Measurements from ENCODE around the gene ADGRL3. TPM values are rescaled to one million over a fixed set of nuclear protein-coding genes. Genes with fewer than 3 reads are reported as not detected.
"Not testable (repeated sequence)": the region's sequence is repeated elsewhere in the genome, so short reads cannot be mapped to it uniquely, and the experiment has no call there.

Gene ADGRL3
- total and polyA plus RNA-seq, 2 donors (not counting 1 experiment from before 2014, with no cell fraction given): under 0.01 to 0.05 TPM

GRCh38 chr4:61638591-61638990 is 438.5 kb downstream of the ADGRL3 start:
- H3K27me3 ChIP-seq (ENCODE audit: control insufficient read depth, insufficient read depth, low read length): no peaks in the 10 kb centered on the region
- no peak overlapping the region for H3K4me3 ChIP-seq (replicated peaks in 1 of 4; ENCODE audit: control extremely low read depth in 1 of 4, insufficient read depth in 1 of 4, low read depth in 3 of 4, low read length in 4 of 4)
- H4K20me1 ChIP-seq (ENCODE audit: control insufficient read depth, extremely low read depth, insufficient read depth, low read length): no peaks in the 10 kb centered on the region
- no peaks in the 10 kb centered on the region for H3K9me3 ChIP-seq (ENCODE audit: control insufficient read depth, insufficient read depth, low read depth, low read length)
- TF ChIP-seq EZH2 (IDR thresholded peaks at IDR 0.05; ENCODE audit: low read length, missing control alignments): no peak
- TF ChIP-seq CTCF (conservative IDR thresholded peaks at IDR 0.05 in 1 of 2, IDR thresholded peaks at IDR 0.05 in 1 of 2; ENCODE audit: low read depth in 1 of 2, low read length in 2 of 2): no peak
- no peak overlapping the region for H3K9ac ChIP-seq (ENCODE audit: insufficient read depth, low read length)
- H3K79me2 ChIP-seq (ENCODE audit: control insufficient read depth, insufficient read depth, low read length): no peaks in the 10 kb centered on the region
- peak; percentile 69 to 89 for DNase-seq (ENCODE audit: low read depth in 2 of 2)
- no peaks in the 10 kb centered on the region for H3K4me1 ChIP-seq (ENCODE audit: control insufficient read depth, extremely low read depth, insufficient read depth, low read length)
- no peak overlapping the region for H3K27ac ChIP-seq (ENCODE audit: insufficient read depth, low read length)
- H3K36me3 ChIP-seq (ENCODE audit: control insufficient read depth, insufficient read depth, low read length): no peaks in the 10 kb centered on the region
- H3K4me2 ChIP-seq (ENCODE audit: extremely low read depth, insufficient read depth, low read length): no peak overlapping the region
- no peak overlapping the region for H2AFZ ChIP-seq (ENCODE audit: low read length)

GRCh38 chr4:61646746-61647350 is 446.7 kb downstream of the ADGRL3 start:
- H3K4me3 ChIP-seq (replicated peaks in 1 of 4; ENCODE audit: control extremely low read depth in 1 of 4, insufficient read depth in 1 of 4, low read depth in 3 of 4, low read length in 4 of 4); H3K27me3 ChIP-seq (ENCODE audit: control insufficient read depth, insufficient read depth, low read length); H3K9me3 ChIP-seq (ENCODE audit: control insufficient read depth, insufficient read depth, low read depth, low read length); H4K20me1 ChIP-seq (ENCODE audit: control insufficient read depth, extremely low read depth, insufficient read depth, low read length); H3K9ac ChIP-seq (ENCODE audit: insufficient read depth, low read length); H3K36me3 ChIP-seq (ENCODE audit: control insufficient read depth, insufficient read depth, low read length); H3K4me1 ChIP-seq (ENCODE audit: control insufficient read depth, extremely low read depth, insufficient read depth, low read length); H2AFZ ChIP-seq (ENCODE audit: low read length); DNase-seq (ENCODE audit: low read depth in 2 of 2); H3K27ac ChIP-seq (ENCODE audit: insufficient read depth, low read length); H3K4me2 ChIP-seq (ENCODE audit: extremely low read depth, insufficient read depth, low read length); H3K79me2 ChIP-seq (ENCODE audit: control insufficient read depth, insufficient read depth, low read length): not testable (repeated sequence)

- TF ChIP-seq CTCF (conservative IDR thresholded peaks at IDR 0.05 in 1 of 2, IDR thresholded peaks at IDR 0.05 in 1 of 2; ENCODE audit: low read depth in 1 of 2, low read length in 2 of 2) (no peak), EZH2 (IDR thresholded peaks at IDR 0.05; ENCODE audit: low read length, missing control alignments) (no peak)
- no peaks in the 10 kb centered on the region for H3K79me2 ChIP-seq (ENCODE audit: control insufficient read depth, insufficient read depth, low read length)
- H2AFZ ChIP-seq (ENCODE audit: low read length): no peak overlapping the region
- no peak overlapping the region for H3K4me3 ChIP-seq (replicated peaks in 1 of 4; ENCODE audit: control extremely low read depth in 1 of 4, insufficient read depth in 1 of 4, low read depth in 3 of 4, low read length in 4 of 4)
- H3K4me2 ChIP-seq (ENCODE audit: extremely low read depth, insufficient read depth, low read length): no peak overlapping the region
- H3K36me3 ChIP-seq (ENCODE audit: control insufficient read depth, insufficient read depth, low read length): no peaks in the 10 kb centered on the region
- no peaks in the 10 kb centered on the region for H4K20me1 ChIP-seq (ENCODE audit: control insufficient read depth, extremely low read depth, insufficient read depth, low read length)
- H3K27ac ChIP-seq (ENCODE audit: insufficient read depth, low read length): no peak overlapping the region
- H3K9me3 ChIP-seq (ENCODE audit: control insufficient read depth, insufficient read depth, low read depth, low read length): no peaks in the 10 kb centered on the region
- no peaks in the 10 kb centered on the region for H3K27me3 ChIP-seq (ENCODE audit: control insufficient read depth, insufficient read depth, low read length)
- DNase-seq (ENCODE audit: low read depth in 2 of 2): peak in 1 of 2 donors; percentile 10
- no peak overlapping the region for H3K9ac ChIP-seq (ENCODE audit: insufficient read depth, low read length)
- H3K4me1 ChIP-seq (ENCODE audit: control insufficient read depth, extremely low read depth, insufficient read depth, low read length): no peaks in the 10 kb centered on the region
These were observed 448.1 kb downstream of the ADGRL3 start for GRCh38 chr4:61648264-61648663.
